Right atrium auricular region (tissue), 2 donors: ENCODE results near the gene P2RY6. TPM values are rescaled to one million over a fixed set of nuclear protein-coding genes. Genes with fewer than 3 reads are reported as not detected.
"Not testable (repeated sequence)": the region's sequence is repeated elsewhere in the genome, so short reads cannot be mapped to it uniquely, and the experiment has no call there.

ENCODE experiments used
- DNase-seq: peaks from one replicate; pipeline ENCODE4 v3.0.0-alpha.2; 2019; ENCODE audit warnings: low spot score
- H3K27ac ChIP-seq, 2 donors: fragments of 200-600 bp; sonication (generic); 1 replicate in 1 of 2; 2 replicates in 1 of 2; pipeline ENCODE4 v1.5.1; 2016 to 2019
- H3K27me3 ChIP-seq, 2 donors: fragments of 200-600 bp; sonication (generic); one replicate each; pipeline versions ENCODE4 v1.5.1 to v1.6.0; 2017 to 2019
- H3K36me3 ChIP-seq: fragments of 200-600 bp; sonication (generic); one replicate; pipeline ENCODE4 v1.5.1; 2016
- H3K4me1 ChIP-seq, 2 donors: fragments of 200-600 bp; sonication (generic); one replicate each; pipeline versions ENCODE4 v1.5.1 to v1.6.0; 2017 to 2019
- H3K4me3 ChIP-seq, 2 donors: fragments of 200-600 bp; sonication (generic); 1 replicate in 1 of 2; 2 replicates in 1 of 2; pipeline ENCODE4 v1.5.1; 2017 to 2019; ENCODE audit warnings: mild to moderate bottlenecking in 1 of 2, moderate library complexity in 1 of 2
- H3K9me3 ChIP-seq, 2 donors: fragments of 200-600 bp; sonication (generic); one replicate each; pipeline ENCODE4 v1.5.1; 2019
- CTCF ChIP-seq, 2 donors: fragments of 200-600 bp; sonication (generic); IDR thresholded peaks; one replicate each; pipeline ENCODE4 v1.5.1; 2019; ENCODE audit warnings: antibody characterized with exemption in 2 of 2
- total RNA-seq, 2 donors: library from RNA; depleted of rRNA; stranded (reverse); fragments of >200 nt; gene quantifications; one replicate each; pipeline ENCODE4 v1.1.0, GENCODE V29; 2016

Gene P2RY6
- total RNA-seq, 2 donors from 2014 or later, result 0.19 to 1.9 TPM

GRCh38 chr11:73267906-73268540, 4.1 kb upstream of the P2RY6 start:
- DNase-seq, result peak; percentile 51
- Histone ChIP-seq H3K27ac (no peak overlapping the region), H3K27me3 (no peaks in the 10 kb centered on the region), H3K36me3 (no peaks in the 10 kb centered on the region), H3K4me3 (no peak overlapping the region), H3K4me1 (peaks cover 0 to 52% of the 10 kb centered on the region in 2 donors), H3K9me3 (no peaks in the 10 kb centered on the region)
- TF ChIP-seq CTCF (IDR thresholded peaks at IDR 0.05), result no peak

DNA sequence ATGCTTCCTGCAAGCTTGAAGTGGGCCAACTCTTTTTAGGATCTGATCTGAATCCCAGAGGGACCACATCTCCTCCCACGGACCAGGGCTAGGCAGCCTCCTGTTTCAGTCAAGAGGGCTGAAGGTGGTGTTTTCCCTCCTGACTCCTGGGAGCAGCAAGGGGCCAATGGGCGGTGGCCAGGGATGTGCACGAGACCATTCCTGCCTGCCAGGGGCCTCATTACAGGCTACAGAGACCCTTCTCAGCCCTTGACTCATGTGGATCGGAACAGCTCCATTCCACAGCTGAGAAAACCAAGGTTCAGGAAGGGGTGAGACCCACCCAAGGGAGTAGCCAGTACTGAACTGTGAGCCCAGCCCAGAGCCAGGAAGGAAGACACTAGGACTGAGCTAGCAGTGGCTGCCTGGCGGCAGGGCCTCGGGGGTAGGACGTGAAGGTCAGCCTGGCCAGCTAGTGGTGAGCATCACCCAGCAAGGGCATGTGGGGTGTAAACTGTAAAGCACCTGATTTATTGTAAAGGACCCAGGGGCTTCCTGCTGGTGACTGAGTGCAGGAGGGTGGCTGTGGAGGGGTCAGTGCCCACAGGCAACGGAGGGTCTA, 3.4 kb upstream of the P2RY6 start:
- peak; percentile 42 for DNase-seq
- Histone ChIP-seq H3K4me3 (no peak overlapping the region), H3K36me3 (no peaks in the 10 kb centered on the region), H3K27me3 (no peaks in the 10 kb centered on the region), H3K4me1 (peaks cover 0 to 60% of the 10 kb centered on the region in 2 donors), H3K27ac (no peak overlapping the region), H3K9me3 (no peaks in the 10 kb centered on the region)
- no peak for TF ChIP-seq CTCF (IDR thresholded peaks at IDR 0.05)

- TF ChIP-seq CTCF (IDR thresholded peaks at IDR 0.05), result no peak
- H3K27ac ChIP-seq, result no peak overlapping the region
- H3K27me3 ChIP-seq, result no peaks in the 10 kb centered on the region
- peaks cover 0 to 57% of the 10 kb centered on the region in 2 donors for H3K4me1 ChIP-seq
- no peaks in the 10 kb centered on the region for H3K36me3 ChIP-seq
- H3K9me3 ChIP-seq, result no peaks in the 10 kb centered on the region
- H3K4me3 ChIP-seq, result no peak overlapping the region
- DNase-seq, result peak; percentile 36
Measured at GRCh38 chr11:73269459-73270015, 2.6 kb upstream of the P2RY6 start.

- no peak overlapping the region for H3K27ac ChIP-seq
- no peak overlapping the region for H3K4me3 ChIP-seq
- no peaks in the 10 kb centered on the region for H3K27me3 ChIP-seq
- H3K9me3 ChIP-seq, result no peaks in the 10 kb centered on the region
- no peak for TF ChIP-seq CTCF (IDR thresholded peaks at IDR 0.05)
- DNase-seq, result peak; percentile 54
- no peaks in the 10 kb centered on the region for H3K36me3 ChIP-seq
- peaks cover 0 to 50% of the 10 kb centered on the region in 2 donors for H3K4me1 ChIP-seq
Measured at GRCh38 chr11:73270016-73270854, 1.9 kb upstream of the P2RY6 start.

DNA sequence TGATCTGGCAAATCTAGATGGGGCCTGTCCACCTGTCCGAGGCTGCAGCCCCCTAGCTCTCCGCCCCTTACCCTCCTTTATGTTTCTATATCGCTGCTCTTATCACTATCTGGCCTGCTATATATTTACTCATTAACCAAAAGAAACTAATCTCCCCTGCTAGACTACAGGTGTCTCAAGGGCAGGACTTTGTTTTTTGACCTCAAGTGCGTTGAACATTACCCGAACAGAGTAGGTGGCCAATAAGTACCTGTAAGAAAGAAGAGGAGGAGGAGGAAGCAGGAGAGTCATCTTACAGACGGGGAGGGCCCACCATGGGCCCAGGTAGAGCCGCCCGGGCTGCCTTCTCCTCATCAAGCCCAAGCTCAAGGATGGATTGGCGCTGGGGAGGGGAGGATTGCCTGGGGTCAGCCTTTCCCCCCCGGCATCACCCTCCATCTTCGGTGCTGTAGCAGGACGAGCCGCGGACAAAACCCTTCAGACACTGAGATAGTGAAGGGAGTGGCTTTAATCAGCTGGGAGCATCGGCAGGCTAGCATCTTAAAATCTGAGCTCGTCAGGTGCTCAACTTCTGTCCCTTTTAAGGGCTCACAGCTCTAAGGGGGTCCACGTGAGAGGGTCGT, 1.2 kb upstream of the P2RY6 start:
- Histone ChIP-seq H3K4me3 (no peak overlapping the region), H3K4me1 (peaks cover 0 to 44% of the 10 kb centered on the region in 2 donors), H3K36me3 (no peaks in the 10 kb centered on the region), H3K27me3 (no peaks in the 10 kb centered on the region), H3K27ac (no peak overlapping the region), H3K9me3 (no peaks in the 10 kb centered on the region)
- no peak for TF ChIP-seq CTCF (IDR thresholded peaks at IDR 0.05)
- DNase-seq, result peak; percentile 26

DNA sequence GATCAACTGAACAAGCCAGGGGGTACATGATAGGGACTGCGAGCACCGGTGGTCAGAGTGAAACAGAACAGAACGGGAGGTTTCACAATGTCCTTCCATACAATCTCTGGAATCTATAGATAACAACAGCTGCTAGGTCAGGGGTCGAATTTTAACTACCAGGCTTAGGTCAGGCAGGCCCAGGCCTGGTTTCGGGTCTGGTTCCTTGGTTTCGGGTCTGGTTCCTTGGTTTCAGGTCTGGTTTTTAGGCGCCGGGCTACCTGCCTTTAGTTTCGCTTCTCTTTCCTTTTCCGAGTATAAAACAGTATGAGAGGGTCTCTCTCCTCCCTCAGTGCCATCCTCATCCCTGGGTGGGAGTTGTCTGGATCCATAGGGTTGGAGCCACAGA, 666 bp upstream of the P2RY6 start:
- not testable (repeated sequence) for H3K9me3 ChIP-seq, H3K4me3 ChIP-seq, H3K36me3 ChIP-seq, H3K27me3 ChIP-seq, DNase-seq
- Histone ChIP-seq H3K27ac (peak overlapping the region in 1 of 2 donors; percentile 35), H3K4me1 (peaks cover 0 to 39% of the 10 kb centered on the region in 2 donors)
